HG03045 (cell line): ENCODE data around the gene ALDH1L2.
"Not testable (repeated sequence)": the region's sequence is repeated elsewhere in the genome, so short reads cannot be mapped to it uniquely, and the experiment has no call there.

Source experiments
- ATAC-seq: cut with Tn5 transposase; IDR thresholded peaks from one replicate; pipeline ENCODE4 v1.9.1; 2021; ENCODE audit warnings: mild to moderate bottlenecking, moderate library complexity; ENCODE audit not compliant: unreplicated experiment

ALDH1L2 gene

GRCh38 chr12:105084251-105085250 is at the start of gene ALDH1L2:
TSS of gene ALDH1L2 (minus strand) at chr12:105084458. CDS start at chr12:105084436, 22 bp downstream.
- peak; percentile 88 for ATAC-seq

- no peak for ATAC-seq
Measured at GRCh38 chr12:105120551-105120950, 36.3 kb upstream of the ALDH1L2 start.

- ATAC-seq, result no peak
Measured at GRCh38 chr12:105116969-105117368, 32.7 kb upstream of the ALDH1L2 start.

- ATAC-seq, result no peak
Measured at GRCh38 chr12:105113094-105113493, 28.8 kb upstream of the ALDH1L2 start.

GRCh38 chr12:105110851-105111250 is 26.6 kb upstream of the ALDH1L2 start:
- no peak for ATAC-seq

GRCh38 chr12:105109465-105110212 is 25.4 kb upstream of the ALDH1L2 start:
- no peak for ATAC-seq

GRCh38 chr12:105107494-105108371 is 23.5 kb upstream of the ALDH1L2 start, which contains the start of gene WASHC4:
TSS of gene WASHC4 (plus strand) at chr12:105107731. CDS start at chr12:105107801, 70 bp downstream.
- ATAC-seq, result peak; percentile 94

GRCh38 chr12:105107171-105107493 is 22.9 kb upstream of the ALDH1L2 start:
- ATAC-seq, result peak; percentile 5

GRCh38 chr12:105106621-105107020 is 22.4 kb upstream of the ALDH1L2 start:
- no peak for ATAC-seq

- no peak for ATAC-seq
Measured at GRCh38 chr12:105104762-105105161, 20.5 kb upstream of the ALDH1L2 start.

GRCh38 chr12:105102673-105103072 is 18.4 kb upstream of the ALDH1L2 start:
- no peak for ATAC-seq

- no peak for ATAC-seq
Measured at GRCh38 chr12:105100998-105101397, 16.7 kb upstream of the ALDH1L2 start.

GRCh38 chr12:105100207-105100985 is 16.1 kb upstream of the ALDH1L2 start:
- no peak for ATAC-seq

GRCh38 chr12:105099356-105099755 is 15.1 kb upstream of the ALDH1L2 start:
- ATAC-seq, result no peak

- not testable (repeated sequence) for ATAC-seq
Measured at GRCh38 chr12:105095338-105095737, 11.1 kb upstream of the ALDH1L2 start.

GRCh38 chr12:105092336-105092735 is 8.1 kb upstream of the ALDH1L2 start:
- no peak for ATAC-seq

GRCh38 chr12:105091476-105092206 is 7.4 kb upstream of the ALDH1L2 start:
- ATAC-seq, result no peak

GRCh38 chr12:105090361-105090760 is 6.1 kb upstream of the ALDH1L2 start:
- no peak for ATAC-seq

GRCh38 chr12:105089817-105090216 is 5.6 kb upstream of the ALDH1L2 start:
- ATAC-seq, result no peak
